ENCODE measurements around the gene P2RX7.
A peak's percentile ranks its signal among the peaks of the same experiment; 100 is the strongest.
"Not testable (repeated sequence)": the region's sequence is repeated elsewhere in the genome, so short reads cannot be mapped to it uniquely, and the experiment has no call there.

The P2RX7 gene

DNA sequence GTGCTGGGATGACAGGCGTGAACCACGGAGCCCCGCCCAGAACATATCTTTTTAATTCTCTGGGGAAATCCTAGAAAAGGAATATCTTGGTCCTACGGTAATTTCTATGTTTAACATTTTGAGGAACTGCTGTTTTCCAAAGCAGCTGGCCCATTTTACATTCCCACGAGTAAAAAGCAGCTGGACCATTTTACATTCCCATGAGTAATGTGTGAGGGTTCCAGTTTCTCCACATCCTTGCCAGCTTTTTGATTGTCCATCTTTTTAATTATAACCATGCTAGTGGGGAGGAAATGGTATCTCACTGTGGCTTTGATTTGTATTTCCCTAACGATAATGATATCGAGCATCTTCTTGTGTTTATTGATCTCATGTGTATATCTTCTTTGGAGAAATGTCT, 72.8 kb downstream of the P2RX7 start:
- no peak for DNase-seq (ENCODE audit: low read depth in 3 of 3)

DNA sequence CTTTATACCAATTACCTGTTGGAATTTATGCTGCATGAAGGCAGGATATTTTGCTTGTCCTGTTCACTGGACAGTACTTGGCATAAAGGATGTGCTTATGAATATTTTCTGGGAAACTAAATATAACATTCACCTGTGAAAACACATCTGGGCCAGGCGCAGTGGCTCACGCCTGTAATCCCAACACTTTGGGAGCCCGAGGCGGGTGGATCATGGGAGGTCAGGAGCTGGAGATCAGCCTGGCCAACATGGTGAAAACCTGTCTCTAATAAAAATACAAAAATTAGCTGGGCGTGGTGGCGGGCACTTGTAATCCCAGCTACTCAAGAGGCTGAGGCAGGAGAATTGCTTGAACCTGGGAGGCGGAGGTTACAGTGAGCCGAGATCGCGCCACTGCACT, 75.9 kb downstream of the P2RX7 start:
- DNase-seq (ENCODE audit: low read depth in 3 of 3) = not testable (repeated sequence)

GRCh38 chr12:121209221-121209620, 76.5 kb downstream of the P2RX7 start:
- no peak for DNase-seq (ENCODE audit: low read depth in 3 of 3)

- peak; percentile 61 to 89 (median 70) for DNase-seq (ENCODE audit: low read depth in 3 of 3)
Measured at GRCh38 chr12:121209624-121210572, 77.2 kb downstream of the P2RX7 start, which contains the start of gene P2RX4. TSS of gene P2RX4 (plus strand) at chr12:121210129. CDS start at chr12:121210165, 36 bp downstream.

GRCh38 chr12:121212875-121213274, 80.2 kb downstream of the P2RX7 start:
- no peak for DNase-seq (ENCODE audit: low read depth in 3 of 3)

GRCh38 chr12:121214166-121214777, 81.6 kb downstream of the P2RX7 start:
- peak in 1 of 3 experiments; percentile 34 for DNase-seq (ENCODE audit: low read depth in 3 of 3)

DNA sequence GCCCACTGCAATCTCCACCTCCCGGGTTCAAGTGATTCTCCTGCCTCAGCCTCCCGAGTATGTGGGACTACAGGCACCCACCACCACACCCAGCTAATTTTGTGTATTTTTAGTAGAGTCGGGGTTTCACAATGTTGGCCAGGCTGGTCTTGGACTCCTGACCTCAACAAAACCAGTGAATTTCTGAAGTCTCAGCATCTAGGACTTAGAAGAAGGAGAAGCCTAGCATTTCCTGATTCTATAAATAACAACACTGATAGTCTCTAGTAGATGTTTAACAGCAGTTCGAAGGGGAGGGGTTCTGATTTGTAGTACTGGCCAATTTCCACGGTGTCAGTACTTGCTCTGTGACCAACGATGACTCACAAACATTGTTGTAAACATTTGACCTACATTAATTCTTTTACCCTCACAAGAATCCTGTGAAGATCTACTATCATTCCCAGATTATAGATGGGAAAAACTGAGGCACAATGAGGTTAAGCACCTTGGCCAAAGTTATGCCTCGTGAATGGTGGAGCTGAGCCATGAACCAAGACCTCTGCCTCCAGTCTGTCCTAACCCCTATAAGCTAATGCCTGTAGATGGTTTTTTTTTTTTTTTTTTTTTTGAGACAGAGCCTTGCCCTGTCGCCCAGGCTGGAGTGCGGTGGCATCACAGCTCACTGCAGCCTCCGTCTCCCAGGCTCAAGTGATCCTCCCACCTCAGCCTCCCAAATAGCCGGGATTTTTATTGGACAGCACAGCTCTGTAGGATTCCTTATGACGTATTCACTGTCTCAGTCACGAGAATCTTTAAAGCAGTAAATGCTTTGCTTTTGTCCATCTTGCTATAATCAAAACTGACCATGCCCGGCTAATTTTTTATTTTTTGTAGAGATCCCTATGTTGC, 82.4 kb downstream of the P2RX7 start:
- DNase-seq (ENCODE audit: low read depth in 3 of 3) = no peak

GRCh38 chr12:121216102-121216501, 83.4 kb downstream of the P2RX7 start:
- DNase-seq (ENCODE audit: low read depth in 3 of 3) = no peak

- no peak for DNase-seq (ENCODE audit: low read depth in 3 of 3)
Measured at GRCh38 chr12:121217063-121217462, 84.4 kb downstream of the P2RX7 start.

- DNase-seq (ENCODE audit: low read depth in 3 of 3) = no peak
Measured at GRCh38 chr12:121217761-121218160, 85.1 kb downstream of the P2RX7 start.

DNA sequence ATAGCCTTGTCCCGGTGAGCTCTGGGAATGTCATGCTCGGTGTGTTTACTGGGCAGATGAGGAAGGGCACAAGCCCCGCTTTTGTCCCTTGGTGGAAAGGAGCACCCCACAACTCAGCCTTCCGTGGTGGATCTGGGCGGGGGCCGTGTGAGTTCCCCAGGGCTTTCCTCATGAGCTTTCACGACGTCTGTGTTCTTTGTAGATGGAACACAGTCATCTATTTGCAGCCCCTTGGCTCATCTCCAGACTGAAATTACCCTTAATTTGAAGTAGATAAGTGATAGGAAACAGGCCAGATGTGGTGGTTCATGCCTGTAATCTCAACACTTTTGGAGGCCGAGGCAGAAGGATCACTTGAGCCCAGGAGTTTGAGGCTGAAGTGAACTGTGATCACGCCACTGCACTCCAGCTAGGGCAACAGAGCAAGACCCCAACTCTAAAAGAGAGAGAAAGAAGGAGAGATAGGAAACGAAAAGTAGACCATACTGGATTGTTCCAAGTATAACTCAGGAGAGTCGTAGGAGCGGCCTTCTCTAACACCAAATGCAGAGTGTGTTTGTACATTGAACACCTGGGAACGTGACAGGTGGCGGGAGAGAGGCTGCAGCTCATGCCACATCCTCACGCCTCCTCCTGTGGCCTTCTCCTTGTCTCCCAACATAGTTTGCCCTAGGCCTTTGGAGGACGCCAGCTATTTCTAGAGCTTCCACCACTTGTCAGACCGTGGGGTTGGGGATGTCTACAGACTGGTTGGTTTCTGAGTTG, 86.1 kb downstream of the P2RX7 start:
- DNase-seq (ENCODE audit: low read depth in 3 of 3) = no peak

DNA sequence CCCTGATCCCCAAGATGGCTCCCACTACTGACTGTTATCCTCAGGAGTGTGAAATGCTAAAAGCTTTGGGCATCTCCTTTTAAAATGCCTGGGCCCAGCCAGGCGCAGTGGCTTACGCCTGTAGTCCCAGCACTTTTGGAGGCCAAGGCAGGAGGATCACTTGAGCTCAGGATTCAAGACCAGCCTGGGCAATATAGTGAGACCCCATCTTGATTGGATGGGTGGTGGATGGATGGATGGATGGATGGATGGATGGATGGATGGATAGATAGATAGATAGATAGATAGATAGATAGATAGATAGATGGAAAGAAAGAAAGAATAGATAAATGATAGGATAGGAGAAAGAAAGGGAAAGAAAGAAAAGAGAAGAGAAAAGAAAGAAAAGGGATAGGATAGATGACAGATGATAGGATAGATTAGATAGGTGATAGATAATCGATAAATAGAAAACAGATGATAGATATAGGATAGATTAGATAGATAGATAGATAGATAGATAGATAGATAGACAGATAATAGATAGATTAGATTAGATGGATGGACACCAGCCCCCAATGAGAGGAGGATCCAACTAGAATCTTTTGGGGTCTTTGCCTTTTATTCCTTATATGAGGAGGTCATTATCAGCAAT, 86.8 kb downstream of the P2RX7 start:
- DNase-seq (ENCODE audit: low read depth in 3 of 3) = no peak

DNA sequence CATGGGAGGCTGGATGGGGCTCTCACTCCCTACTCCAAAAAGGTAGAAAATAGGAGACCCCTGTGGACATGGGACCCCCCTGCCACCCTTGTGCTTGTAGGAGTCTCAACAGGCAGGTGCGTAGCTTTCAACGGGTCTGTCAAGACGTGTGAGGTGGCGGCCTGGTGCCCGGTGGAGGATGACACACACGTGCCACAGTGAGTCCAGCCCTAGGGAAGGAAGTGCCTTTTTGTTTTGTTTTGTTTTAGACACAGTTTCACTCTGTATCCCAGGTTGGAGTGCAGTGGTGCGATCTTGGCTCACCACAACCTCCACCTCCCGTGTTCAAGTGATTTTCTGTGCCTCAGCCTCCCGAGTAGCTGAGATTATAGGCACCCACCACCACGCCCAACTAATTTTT, 90.2 kb downstream of the P2RX7 start:
- no peak for DNase-seq (ENCODE audit: low read depth in 3 of 3)

DNA sequence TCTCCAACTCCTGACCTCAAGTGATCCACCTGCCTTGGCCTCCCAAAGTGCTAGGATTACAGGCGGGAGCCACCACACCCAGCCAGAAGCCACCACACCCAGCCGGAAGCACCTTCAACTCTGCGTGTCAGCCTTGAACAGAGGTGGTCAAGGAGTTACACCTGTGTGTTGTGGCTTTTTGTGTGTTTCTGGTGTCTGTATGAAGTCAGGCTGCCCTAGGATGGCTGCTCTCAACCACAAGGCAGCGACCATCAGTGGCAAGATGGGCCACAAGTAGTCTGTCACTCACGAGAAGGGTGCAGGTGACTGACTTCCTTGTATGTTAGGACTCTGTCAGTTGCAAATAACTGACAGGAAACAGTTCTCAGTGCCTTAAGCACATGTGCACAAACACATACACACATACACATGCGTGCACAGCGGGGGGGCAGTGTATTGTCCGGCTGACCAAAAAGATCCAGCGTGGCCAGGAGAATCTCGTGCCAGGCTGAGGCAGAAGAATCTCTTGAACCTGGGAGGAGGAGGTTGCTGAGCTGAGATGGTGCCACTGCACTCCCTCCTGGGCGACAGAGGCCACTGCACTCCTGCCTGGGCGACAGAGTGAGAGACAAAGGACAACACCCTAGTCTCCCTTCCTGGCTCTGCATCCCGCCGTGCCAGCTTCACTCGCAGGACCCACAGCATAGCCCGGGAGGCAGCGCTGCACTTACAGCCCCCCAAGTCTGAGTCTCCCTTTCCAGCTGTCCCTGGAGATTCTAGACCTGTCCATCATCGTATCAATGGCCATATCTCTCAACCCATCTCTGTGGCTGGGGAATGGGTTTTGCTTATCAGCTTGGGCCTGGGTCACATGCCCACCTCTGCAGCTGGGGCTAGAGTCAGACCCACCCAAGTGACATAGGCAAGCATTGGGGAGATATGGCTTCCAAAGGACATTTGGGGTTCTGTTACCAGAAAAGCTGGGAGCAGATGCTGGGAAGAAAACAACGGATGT, 90.9 kb downstream of the P2RX7 start:
- peak in 1 of 3 experiments; percentile 35 for DNase-seq (ENCODE audit: low read depth in 3 of 3)

GRCh38 chr12:121224591-121224990, 91.9 kb downstream of the P2RX7 start:
- DNase-seq (ENCODE audit: low read depth in 3 of 3) = no peak

GRCh38 chr12:121226399-121226798, 93.7 kb downstream of the P2RX7 start:
- no peak for DNase-seq (ENCODE audit: low read depth in 3 of 3)

DNA sequence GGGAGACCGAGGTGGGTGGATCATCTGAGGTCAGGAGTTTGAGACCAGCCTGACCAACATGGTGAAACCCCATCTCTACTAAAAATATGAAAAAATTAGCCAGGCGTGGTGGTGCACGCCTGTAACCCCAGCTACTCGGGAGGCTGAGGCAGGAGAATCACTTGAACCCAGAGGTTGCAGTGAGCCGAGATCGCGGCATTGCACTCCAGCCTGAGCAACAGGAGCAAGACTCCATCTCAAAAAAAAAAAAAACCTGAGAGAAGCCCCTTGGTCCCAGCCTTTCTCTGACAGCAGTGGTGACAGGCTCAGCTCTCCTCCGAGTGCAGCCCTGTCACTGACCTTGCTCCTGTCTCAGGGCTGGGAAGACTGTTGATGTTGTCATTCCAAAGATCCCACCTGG, 94.2 kb downstream of the P2RX7 start:
- not testable (repeated sequence) for DNase-seq (ENCODE audit: low read depth in 3 of 3)

- no peak for DNase-seq (ENCODE audit: low read depth in 3 of 3)
Measured at GRCh38 chr12:121227294-121227693, 94.6 kb downstream of the P2RX7 start.

DNA sequence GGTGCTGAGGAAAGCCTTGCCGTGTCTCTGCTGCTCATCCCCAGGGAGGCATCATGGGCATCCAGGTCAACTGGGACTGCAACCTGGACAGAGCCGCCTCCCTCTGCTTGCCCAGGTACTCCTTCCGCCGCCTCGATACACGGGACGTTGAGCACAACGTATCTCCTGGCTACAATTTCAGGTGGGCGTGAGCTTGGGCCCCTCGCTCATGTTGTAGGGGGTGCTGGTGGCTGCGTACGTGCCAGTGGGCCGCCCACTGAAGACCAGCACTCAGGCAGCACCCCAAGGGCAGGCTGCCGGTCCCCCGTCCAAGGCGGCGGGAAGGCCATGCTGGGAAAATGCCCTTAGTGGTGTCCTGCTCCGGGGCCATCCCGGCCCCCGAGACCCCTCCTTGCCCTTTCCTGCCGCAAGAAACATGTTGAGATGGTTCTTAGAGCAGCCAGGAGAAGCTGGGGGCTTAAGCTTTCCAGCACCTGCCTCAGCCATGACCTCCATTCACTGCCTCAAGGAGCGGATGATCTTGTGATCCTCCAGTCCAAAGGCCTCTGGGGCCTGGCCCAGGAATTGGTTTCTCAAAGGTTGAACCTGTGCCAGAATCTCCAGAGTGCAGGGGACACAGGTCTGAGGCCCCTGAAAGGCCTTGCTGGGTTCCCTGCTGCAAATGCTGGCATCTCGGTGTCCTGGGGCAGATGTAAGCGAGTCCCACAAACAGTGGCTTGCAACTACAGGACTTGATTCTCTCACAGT, 96.4 kb downstream of the P2RX7 start:
- DNase-seq (ENCODE audit: low read depth in 3 of 3) = no peak
